SK-N-SH treated with all-trans-retinoic acid at 6 μM for 48 hours (cell line): ENCODE results near the gene SLC38A8.

Source experiments
- ATAC-seq: fragments of 200-7000 bp; cut with Tn5 transposase; 3 replicates; pipeline ENCODE4 v1.9.1; 2020; ENCODE audit warnings: mild to moderate bottlenecking, moderate library complexity
- ARNTL ChIP-seq: fragments of 450-650 bp; formaldehyde crosslinking; IDR thresholded peaks from 2 replicates; pipeline ENCODE4 v1.5.0; 2020; ENCODE audit warnings: low read depth, mild to moderate bottlenecking, moderate library complexity, borderline replicate concordance
- BACH2 ChIP-seq: fragments of 250-450 bp; sonication (Bioruptor Pico); IDR thresholded peaks from 2 replicates; pipeline ENCODE4 v1.9.0; 2021; ENCODE audit warnings: mild to moderate bottlenecking, borderline replicate concordance
- CREB5 ChIP-seq: fragments of 250-450 bp; sonication (Bioruptor Pico); IDR thresholded peaks from 2 replicates; pipeline ENCODE4 v1.5.1; 2020; ENCODE audit warnings: low read depth, mild to moderate bottlenecking, moderate library complexity
- CSRNP3 ChIP-seq: fragments of 250-450 bp; sonication (Bioruptor Pico); IDR thresholded peaks from 2 replicates; pipeline ENCODE4 v1.5.1; 2021; ENCODE audit warnings: mild to moderate bottlenecking, moderate library complexity
- ESRRG ChIP-seq: fragments of 250-450 bp; sonication (Bioruptor Pico); IDR thresholded peaks from 2 replicates; pipeline ENCODE4 v1.6.1; 2021; ENCODE audit warnings: mild to moderate bottlenecking
- GLIS3 ChIP-seq: fragments of 250-450 bp; sonication (Bioruptor Pico); IDR thresholded peaks from 2 replicates; pipeline ENCODE4 v1.5.0; 2020; ENCODE audit warnings: mild to moderate bottlenecking, moderate library complexity
- ISL1 ChIP-seq: fragments of 250-450 bp; sonication (Bioruptor Pico); IDR thresholded peaks from 2 replicates; pipeline ENCODE4 v2.1.2; 2022; ENCODE audit warnings: mild to moderate bottlenecking, moderate library complexity
- OSR1 ChIP-seq: fragments of 250-450 bp; sonication (Bioruptor Pico); IDR thresholded peaks from 2 replicates; pipeline ENCODE4 v1.8.0; 2022; ENCODE audit warnings: moderate library complexity, mild to moderate bottlenecking, inconsistent platforms
- PATZ1 ChIP-seq: fragments of 250-450 bp; sonication (Bioruptor Pico); IDR thresholded peaks from 2 replicates; pipeline ENCODE4 v1.8.0; 2020; ENCODE audit warnings: mild to moderate bottlenecking, moderate library complexity, borderline replicate concordance
- PPARA ChIP-seq: fragments of 250-450 bp; sonication (Bioruptor Pico); IDR thresholded peaks from 2 replicates; pipeline ENCODE4 v1.5.0; 2020; ENCODE audit warnings: mild to moderate bottlenecking, borderline replicate concordance
- RARB ChIP-seq: fragments of 250-450 bp; sonication (Bioruptor Pico); IDR thresholded peaks from 2 replicates; pipeline ENCODE4 v1.8.0; 2021; ENCODE audit warnings: mild to moderate bottlenecking, moderate library complexity
- TCF4 ChIP-seq: fragments of 250-450 bp; sonication (Bioruptor Pico); IDR thresholded peaks from 2 replicates; pipeline ENCODE4 v1.8.0; 2021; ENCODE audit warnings: mild to moderate bottlenecking, moderate library complexity, borderline replicate concordance
- TOX ChIP-seq: fragments of 250-450 bp; sonication (Bioruptor Pico); IDR thresholded peaks from 2 replicates; pipeline ENCODE4 v1.8.0; 2021; ENCODE audit warnings: mild to moderate bottlenecking, moderate library complexity, borderline replicate concordance
- TSHZ2 ChIP-seq: fragments of 250-450 bp; sonication (Bioruptor Pico); IDR thresholded peaks from 2 replicates; pipeline ENCODE4 v1.5.0; 2020; ENCODE audit warnings: mild to moderate bottlenecking, moderate library complexity
- ZFP3 ChIP-seq: fragments of 250-450 bp; sonication (Bioruptor Pico); IDR thresholded peaks from 2 replicates; pipeline ENCODE4 v1.5.0; 2020; ENCODE audit warnings: mild to moderate bottlenecking, moderate library complexity
- ZFP30 ChIP-seq: fragments of 450-650 bp; formaldehyde crosslinking; IDR thresholded peaks from 2 replicates; pipeline ENCODE4 v1.5.0; 2022; ENCODE audit warnings: mild to moderate bottlenecking, moderate library complexity
- ZNF565 ChIP-seq: fragments of 450-650 bp; formaldehyde crosslinking; conservative IDR thresholded peaks from 2 replicates; pipeline ENCODE4 v1.5.0; 2020; ENCODE audit warnings: low read depth, mild to moderate bottlenecking, moderate library complexity
- ZNF70 ChIP-seq: fragments of 450-650 bp; formaldehyde crosslinking; IDR thresholded peaks from 2 replicates; pipeline ENCODE4 v1.5.0; 2020; ENCODE audit warnings: mild to moderate bottlenecking, moderate library complexity
- ZNF8 ChIP-seq: fragments of 450-650 bp; formaldehyde crosslinking; IDR thresholded peaks from 2 replicates; pipeline ENCODE4 v1.5.0; 2020; ENCODE audit warnings: mild to moderate bottlenecking, moderate library complexity

Gene SLC38A8

DNA sequence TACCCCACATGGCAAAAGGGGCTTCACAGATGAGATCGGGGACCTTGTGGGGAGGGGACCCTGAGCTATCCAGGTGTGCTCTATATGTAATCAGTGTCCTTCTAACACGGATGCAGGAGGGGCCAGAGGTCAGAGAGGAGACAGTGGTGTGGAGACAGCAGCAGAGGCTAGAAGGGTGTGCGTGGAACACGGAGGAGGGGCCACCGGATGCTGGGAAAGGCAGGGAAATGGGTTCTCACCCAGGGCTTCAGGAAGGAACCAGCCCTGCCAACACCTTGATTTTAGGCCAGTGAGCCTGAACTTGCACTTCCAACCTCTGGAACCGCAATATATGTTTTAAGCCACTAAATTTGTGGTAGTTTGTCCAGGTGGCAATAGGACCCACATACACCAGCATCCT is 4.6 kb upstream of the SLC38A8 start (continued):
- no peak for TF ChIP-seq TSHZ2 (CRISPR knock-in tag)
- no peak for TF ChIP-seq TCF4 (CRISPR knock-in tag)

GRCh38 chr16:84045818-84046470 is 3.3 kb upstream of the SLC38A8 start:
- no peak for TF ChIP-seq ZNF8 (CRISPR knock-in tag)
- TF ChIP-seq TCF4 (CRISPR knock-in tag), result no peak
- no peak for ATAC-seq

DNA sequence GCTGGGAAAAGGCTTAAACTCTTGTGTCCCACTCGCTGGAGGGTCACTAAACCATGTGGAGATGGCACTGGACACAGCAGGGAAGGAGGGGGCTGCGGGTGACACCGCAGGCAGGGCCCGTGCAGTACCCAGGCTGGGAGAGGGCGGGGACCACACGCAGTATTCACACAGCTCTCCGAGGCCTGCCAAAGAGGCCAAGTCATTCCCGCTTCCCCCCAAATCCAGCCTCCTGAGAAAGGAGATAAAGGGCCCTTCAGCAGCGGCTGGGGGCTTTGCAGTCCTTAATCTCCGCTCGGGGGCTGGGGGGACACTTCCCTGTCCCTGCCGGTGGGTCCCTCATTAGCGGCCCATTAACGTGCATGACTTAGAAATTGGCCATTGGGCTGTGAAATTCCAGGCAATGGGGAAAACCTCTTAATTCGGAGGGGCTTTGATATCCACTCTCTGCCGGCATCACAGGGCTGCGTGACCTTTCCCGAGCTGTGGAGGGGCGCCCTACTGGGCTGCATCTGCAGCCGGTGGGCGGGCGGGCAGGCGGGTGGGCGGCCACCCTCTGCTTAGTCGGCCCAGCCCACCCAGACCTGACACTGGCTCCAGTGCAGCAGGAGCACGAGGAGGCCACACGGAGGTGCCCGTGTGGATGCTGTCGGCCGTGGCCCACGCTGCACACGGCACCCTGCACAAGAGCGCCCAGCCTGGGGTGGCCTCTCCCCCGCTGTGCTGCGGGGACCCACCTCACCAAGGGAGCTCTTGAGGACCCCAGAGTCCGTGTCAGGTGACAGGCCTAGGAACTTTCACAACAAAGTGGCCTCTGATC is 2.6 kb upstream of the SLC38A8 start:
- no peak for ATAC-seq
- TF ChIP-seq ZNF565 (CRISPR knock-in tag) (no peak), TSHZ2 (CRISPR knock-in tag) (no peak), ARNTL (CRISPR knock-in tag) (no peak), CSRNP3 (CRISPR knock-in tag) (no peak), PATZ1 (CRISPR knock-in tag) (no peak), PPARA (CRISPR knock-in tag) (no peak), ESRRG (CRISPR knock-in tag) (no peak), GLIS3 (CRISPR knock-in tag) (no peak), CREB5 (CRISPR knock-in tag) (no peak), ZNF70 (CRISPR knock-in tag) (no peak), ZFP30 (CRISPR knock-in tag) (no peak), BACH2 (CRISPR knock-in tag) (no peak), ZFP3 (CRISPR knock-in tag) (no peak), OSR1 (CRISPR knock-in tag) (no peak), TOX (no peak), ISL1 (CRISPR knock-in tag) (no peak), RARB (no peak)
